ENCODE data around the gene EGFLAM. TPM values are rescaled to one million over a fixed set of nuclear protein-coding genes. Genes with fewer than 3 reads are reported as not detected.

EGFLAM gene
- total RNA-seq, 1 donor from 2014 or later = 2.1 TPM

- H3K27ac ChIP-seq = no peak overlapping the region
- ATAC-seq (peak; percentile 98), DNase-seq (peak; percentile 70)
- intact Hi-C loops (cut with DNase I) = no loop called here
- no peaks in the 10 kb centered on the region for H3K36me3 ChIP-seq
- H3K4me3 ChIP-seq = no peak overlapping the region
- H3K27me3 ChIP-seq = peaks cover 11% of the 10 kb centered on the region
- TF ChIP-seq CTCF (IDR thresholded peaks at IDR 0.05) = peak; percentile 86
- H3K9me3 ChIP-seq = no peaks in the 10 kb centered on the region
- H3K4me1 ChIP-seq = no peaks in the 10 kb centered on the region
Observed at GRCh38 chr5:38382898-38383297, 124.5 kb downstream of the EGFLAM start.

GRCh38 chr5:38383701-38384100 lies 125.3 kb downstream of the EGFLAM start:
- no peak overlapping the region for H3K27ac ChIP-seq
- DNase-seq = no peak
- ATAC-seq = no peak
- no peak overlapping the region for H3K4me3 ChIP-seq
- peaks cover 8% of the 10 kb centered on the region for H3K27me3 ChIP-seq
- no peaks in the 10 kb centered on the region for H3K36me3 ChIP-seq
- intact Hi-C loops (cut with DNase I) = no loop called here
- H3K4me1 ChIP-seq = no peaks in the 10 kb centered on the region
- no peak for TF ChIP-seq CTCF (IDR thresholded peaks at IDR 0.05)
- no peaks in the 10 kb centered on the region for H3K9me3 ChIP-seq

- TF ChIP-seq CTCF (IDR thresholded peaks at IDR 0.05) = no peak
- no peak overlapping the region for H3K27ac ChIP-seq
- ATAC-seq = no peak
- no peaks in the 10 kb centered on the region for H3K9me3 ChIP-seq
- intact Hi-C loops (cut with DNase I) = no loop called here
- no peaks in the 10 kb centered on the region for H3K36me3 ChIP-seq
- no peaks in the 10 kb centered on the region for H3K4me1 ChIP-seq
- H3K4me3 ChIP-seq = no peak overlapping the region
- H3K27me3 ChIP-seq = peaks cover 1% of the 10 kb centered on the region
- DNase-seq = no peak
Observed at GRCh38 chr5:38384396-38384795, 126.0 kb downstream of the EGFLAM start.

- H3K27me3 ChIP-seq = no peaks in the 10 kb centered on the region
- no peak for ATAC-seq
- no peak for TF ChIP-seq CTCF (IDR thresholded peaks at IDR 0.05)
- no peak overlapping the region for H3K27ac ChIP-seq
- no peaks in the 10 kb centered on the region for H3K36me3 ChIP-seq
- no peaks in the 10 kb centered on the region for H3K4me1 ChIP-seq
- H3K9me3 ChIP-seq = no peaks in the 10 kb centered on the region
- intact Hi-C loops (cut with DNase I) = no loop called here
- no peak for DNase-seq
- no peak overlapping the region for H3K4me3 ChIP-seq
Observed at GRCh38 chr5:38387161-38387560, 128.8 kb downstream of the EGFLAM start.

GRCh38 chr5:38393636-38394035 lies 135.3 kb downstream of the EGFLAM start:
- no peak for ATAC-seq
- intact Hi-C loops (cut with DNase I) = no loop called here
- no peak for DNase-seq

More at GRCh38 chr5:38393636-38394035, 135.3 kb downstream of the EGFLAM start:
- Histone ChIP-seq H3K9me3 (no peaks in the 10 kb centered on the region), H3K4me1 (no peaks in the 10 kb centered on the region), H3K27me3 (no peaks in the 10 kb centered on the region), H3K4me3 (no peak overlapping the region), H3K36me3 (no peaks in the 10 kb centered on the region), H3K27ac (no peak overlapping the region)
- TF ChIP-seq CTCF (IDR thresholded peaks at IDR 0.05) = no peak
